ENCODE measurements around the gene ZNF221.

DNA sequence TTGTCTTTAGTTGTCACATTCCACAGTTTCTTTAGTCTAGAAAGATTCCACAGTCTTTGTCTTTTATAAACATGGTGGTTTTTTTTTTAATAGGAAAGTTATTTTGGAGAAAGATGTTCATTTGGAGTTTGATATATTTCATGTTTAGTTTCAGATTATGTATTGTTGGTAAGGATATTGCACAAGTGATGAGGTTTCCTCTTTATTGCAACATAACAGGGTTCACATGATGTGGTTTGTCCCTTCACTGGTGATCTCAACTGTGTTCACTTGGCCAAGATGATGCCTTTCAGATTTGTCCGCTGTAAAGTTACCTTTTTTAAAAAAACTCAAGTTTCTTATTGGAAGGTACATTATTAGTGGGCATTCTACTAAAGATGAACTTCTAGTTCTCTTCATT lies 54.9 kb downstream of the ZNF221 start:
- no peak for TF ChIP-seq POLR2AphosphoS5 (IDR thresholded peaks at IDR 0.05; ENCODE audit: low read depth, low read length)
- TF ChIP-seq, protein P1, sequence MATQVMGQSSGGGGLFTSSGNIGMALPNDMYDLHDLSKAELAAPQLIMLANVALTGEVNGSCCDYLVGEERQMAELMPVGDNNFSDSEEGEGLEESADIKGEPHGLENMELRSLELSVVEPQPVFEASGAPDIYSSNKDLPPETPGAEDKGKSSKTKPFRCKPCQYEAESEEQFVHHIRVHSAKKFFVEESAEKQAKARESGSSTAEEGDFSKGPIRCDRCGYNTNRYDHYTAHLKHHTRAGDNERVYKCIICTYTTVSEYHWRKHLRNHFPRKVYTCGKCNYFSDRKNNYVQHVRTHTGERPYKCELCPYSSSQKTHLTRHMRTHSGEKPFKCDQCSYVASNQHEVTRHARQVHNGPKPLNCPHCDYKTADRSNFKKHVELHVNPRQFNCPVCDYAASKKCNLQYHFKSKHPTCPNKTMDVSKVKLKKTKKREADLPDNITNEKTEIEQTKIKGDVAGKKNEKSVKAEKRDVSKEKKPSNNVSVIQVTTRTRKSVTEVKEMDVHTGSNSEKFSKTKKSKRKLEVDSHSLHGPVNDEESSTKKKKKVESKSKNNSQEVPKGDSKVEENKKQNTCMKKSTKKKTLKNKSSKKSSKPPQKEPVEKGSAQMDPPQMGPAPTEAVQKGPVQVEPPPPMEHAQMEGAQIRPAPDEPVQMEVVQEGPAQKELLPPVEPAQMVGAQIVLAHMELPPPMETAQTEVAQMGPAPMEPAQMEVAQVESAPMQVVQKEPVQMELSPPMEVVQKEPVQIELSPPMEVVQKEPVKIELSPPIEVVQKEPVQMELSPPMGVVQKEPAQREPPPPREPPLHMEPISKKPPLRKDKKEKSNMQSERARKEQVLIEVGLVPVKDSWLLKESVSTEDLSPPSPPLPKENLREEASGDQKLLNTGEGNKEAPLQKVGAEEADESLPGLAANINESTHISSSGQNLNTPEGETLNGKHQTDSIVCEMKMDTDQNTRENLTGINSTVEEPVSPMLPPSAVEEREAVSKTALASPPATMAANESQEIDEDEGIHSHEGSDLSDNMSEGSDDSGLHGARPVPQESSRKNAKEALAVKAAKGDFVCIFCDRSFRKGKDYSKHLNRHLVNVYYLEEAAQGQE (IDR thresholded peaks at IDR 0.05; ENCODE audit: insufficient read depth in 1 of 2, low read depth in 2 of 2, low read length in 2 of 2): no peak
